Trophoblast cell (in vitro differentiated cells and primary cell): Measurements from ENCODE around the gene POPDC2. TPM values are rescaled to one million over a fixed set of nuclear protein-coding genes. Genes with fewer than 3 reads are reported as not detected.

Source experiments
- DNase-seq, 2 donors: peaks; one replicate each; pipeline ENCODE4 v3.0.0-alpha.2; 2016
- H2AFZ ChIP-seq: 2 replicates; pipeline ENCODE4 v1.6.1; 2013; ENCODE audit warnings: low read length, moderate library complexity, mild to moderate bottlenecking; ENCODE audit not compliant: insufficient read depth, poor library complexity
- H2AK5ac ChIP-seq: 2 replicates; pipeline ENCODE4 v1.6.1; 2013; ENCODE audit warnings: mild to moderate bottlenecking, low read length
- H2BK120ac ChIP-seq: 2 replicates; pipeline ENCODE4 v1.6.1; 2013; ENCODE audit warnings: low read length, mild to moderate bottlenecking, moderate library complexity; ENCODE audit not compliant: insufficient read depth, poor library complexity
- H2BK12ac ChIP-seq: 2 replicates; pipeline ENCODE4 v1.6.1; 2013; ENCODE audit warnings: mild to moderate bottlenecking, low read length, moderate library complexity
- H2BK5ac ChIP-seq: 2 replicates; pipeline ENCODE4 v1.6.1; 2013; ENCODE audit warnings: low read length, low read depth, moderate library complexity, mild to moderate bottlenecking; ENCODE audit not compliant: poor library complexity
- H3K14ac ChIP-seq: 2 replicates; pipeline ENCODE4 v1.6.1; 2013; ENCODE audit warnings: mild to moderate bottlenecking, low read length
- H3K18ac ChIP-seq: 2 replicates; pipeline ENCODE4 v1.6.1; 2013; ENCODE audit warnings: mild to moderate bottlenecking, low read length
- H3K23ac ChIP-seq: 2 replicates; pipeline ENCODE4 v1.6.1; 2013; ENCODE audit warnings: low read length
- H3K27ac ChIP-seq: 2 replicates; pipeline ENCODE4 v1.5.1; 2013; ENCODE audit warnings: low read depth, mild to moderate bottlenecking, inconsistent platforms, low read length, moderate library complexity
- H3K27me3 ChIP-seq: 2 replicates; pipeline ENCODE4 v1.6.1; 2013; ENCODE audit warnings: inconsistent platforms, mild to moderate bottlenecking, low read length, moderate library complexity; ENCODE audit not compliant: insufficient read depth
- H3K36me3 ChIP-seq, 2 experiments: 1 replicate in 1 of 2; 2 replicates in 1 of 2; pipeline ENCODE4 v1.6.1; 2013; ENCODE audit warnings: low read length in 2 of 2, mild to moderate bottlenecking in 2 of 2, moderate library complexity in 1 of 2; ENCODE audit not compliant: insufficient read depth in 2 of 2, control insufficient read depth in 1 of 2
- H3K4ac ChIP-seq: 2 replicates; pipeline ENCODE4 v1.6.1; 2013; ENCODE audit warnings: low read depth, mild to moderate bottlenecking, low read length, moderate library complexity
- H3K4me1 ChIP-seq, 2 experiments: 1 replicate in 1 of 2; 2 replicates in 1 of 2; pipeline ENCODE4 v1.6.1; 2013; ENCODE audit warnings: low read length in 2 of 2, mild to moderate bottlenecking in 2 of 2, moderate library complexity in 1 of 2; ENCODE audit not compliant: insufficient read depth in 2 of 2, control insufficient read depth in 1 of 2
- H3K4me2 ChIP-seq: 2 replicates; pipeline ENCODE4 v1.6.1; 2013; ENCODE audit warnings: inconsistent platforms, mild to moderate bottlenecking, low read length, moderate library complexity
- H3K4me3 ChIP-seq: 2 replicates; pipeline ENCODE4 v1.5.1; 2013; ENCODE audit warnings: mild to moderate bottlenecking, low read depth, low read length, inconsistent platforms
- H3K79me1 ChIP-seq: one replicate; pipeline ENCODE4 v1.6.1; 2013; ENCODE audit warnings: low read length
- H3K79me2 ChIP-seq: 2 replicates; pipeline ENCODE4 v1.6.1; 2013; ENCODE audit warnings: low read length, mild to moderate bottlenecking; ENCODE audit not compliant: control insufficient read depth, insufficient read depth, poor library complexity
- H3K9ac ChIP-seq: 2 replicates; pipeline ENCODE4 v1.6.1; 2013; ENCODE audit warnings: mild to moderate bottlenecking, low read length
- H3K9me3 ChIP-seq: 2 replicates; pipeline ENCODE4 v1.6.1; 2013; ENCODE audit warnings: low read depth, mild to moderate bottlenecking, control low read depth, inconsistent platforms, low read length; ENCODE audit not compliant: insufficient read depth
- H4K12ac ChIP-seq: 2 replicates; pipeline ENCODE4 v1.6.1; 2013; ENCODE audit warnings: low read depth, mild to moderate bottlenecking, low read length, moderate library complexity
- H4K8ac ChIP-seq: 2 replicates; pipeline ENCODE4 v1.6.1; 2013; ENCODE audit warnings: low read depth, mild to moderate bottlenecking, low read length, moderate library complexity
- H4K91ac ChIP-seq: one replicate; pipeline ENCODE4 v1.6.1; 2013; ENCODE audit warnings: low read depth, mild to moderate bottlenecking, low read length, moderate library complexity
- WGBS: extraction: QIAGEN DNeasy Blood & Tissue Kit; methylation state at CpG from one replicate; pipeline ENCODE4 v1.1.7; 2013; ENCODE audit warnings: missing lambda C conversion rate; ENCODE audit not compliant: insufficient read length, insufficient coverage; ENCODE audit errors: extremely low coverage; 5-methylcytosine and 5-hydroxymethylcytosine counted together
- polyA plus RNA-seq: library from polyadenylated mRNA; stranded (reverse); fragments of 200-250 nt; gene quantifications from 2 replicates; pipeline ENCODE4 v1.2.3, GENCODE V29; 2013

POPDC2 gene, protein sequence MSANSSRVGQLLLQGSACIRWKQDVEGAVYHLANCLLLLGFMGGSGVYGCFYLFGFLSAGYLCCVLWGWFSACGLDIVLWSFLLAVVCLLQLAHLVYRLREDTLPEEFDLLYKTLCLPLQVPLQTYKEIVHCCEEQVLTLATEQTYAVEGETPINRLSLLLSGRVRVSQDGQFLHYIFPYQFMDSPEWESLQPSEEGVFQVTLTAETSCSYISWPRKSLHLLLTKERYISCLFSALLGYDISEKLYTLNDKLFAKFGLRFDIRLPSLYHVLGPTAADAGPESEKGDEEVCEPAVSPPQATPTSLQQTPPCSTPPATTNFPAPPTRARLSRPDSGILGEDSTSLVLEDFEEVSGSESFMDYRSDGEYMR
- 22.8 and 25.3 TPM in 2 replicates for polyA plus RNA-seq

DNA sequence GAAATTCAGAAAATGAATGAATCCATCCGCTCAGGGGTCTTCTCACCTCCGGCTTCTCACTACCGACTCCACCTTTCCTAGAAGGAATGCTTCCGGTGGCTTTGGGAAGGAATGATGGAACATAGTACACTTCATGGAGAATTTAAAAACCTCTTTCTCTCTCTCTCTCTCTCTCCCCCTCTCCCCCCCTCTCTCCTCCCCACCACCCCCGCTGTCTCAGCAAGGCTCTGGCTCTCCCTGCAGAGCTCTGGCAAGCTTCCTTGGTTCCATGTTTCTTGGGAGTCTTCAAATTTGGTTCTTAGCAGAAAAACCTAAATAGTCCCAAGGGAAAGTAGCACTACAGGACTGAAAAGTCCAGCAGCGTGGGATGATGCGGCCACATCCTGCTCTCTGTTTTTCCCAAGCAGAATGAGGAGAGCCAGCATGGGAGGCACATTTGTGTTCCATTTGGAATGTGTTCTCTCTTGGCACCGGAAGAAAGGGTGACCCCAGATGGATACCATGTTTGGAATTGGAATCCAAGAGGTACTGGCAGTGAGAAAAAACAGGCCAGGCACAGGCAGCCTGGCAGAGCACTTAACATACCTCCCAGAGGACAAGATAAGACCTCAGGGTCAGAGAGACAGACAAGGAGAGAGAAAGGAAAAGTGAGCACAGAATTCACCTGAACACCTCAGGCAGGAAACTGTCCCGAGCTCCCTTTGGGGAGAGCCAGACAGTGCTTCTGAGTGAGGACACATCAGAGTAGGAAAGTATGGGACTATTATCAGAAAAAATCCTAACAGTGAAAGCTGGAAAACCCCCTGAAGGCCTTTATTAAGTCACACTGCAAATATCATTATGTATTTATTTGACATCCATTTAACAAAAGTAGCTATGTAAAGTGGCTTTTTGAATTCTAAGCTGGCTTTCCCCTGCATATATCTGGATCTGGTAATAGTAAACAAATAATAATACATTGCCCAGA, at the start of gene POPDC2:
POPDC2 (minus strand) TSS at position 116 of the 967 bp plus-strand sequence. CDS start 166 bp downstream, outside the sequence.
- H2BK12ac ChIP-seq: peak within 1 kb of the TSS; percentile 99
- peak within 1 kb of the TSS; percentile 42 for H3K4me2 ChIP-seq
- peak within 1 kb of the TSS; percentile 55 for H4K12ac ChIP-seq
- H3K36me3 ChIP-seq: peaks cover 0 to under 1% of the 10 kb centered on the region in 2 experiments
- no peak within 1 kb of the TSS for H3K23ac ChIP-seq
- peak within 1 kb of the TSS; percentile 97 for H4K8ac ChIP-seq
- H3K4me1 ChIP-seq: peaks cover 27 to 35% of the 10 kb centered on the region in 2 experiments
- H4K91ac ChIP-seq: peak within 1 kb of the TSS; percentile 100
- H3K14ac ChIP-seq: peak within 1 kb of the TSS; percentile 100
- H3K9me3 ChIP-seq: no peaks in the 10 kb centered on the region
- peak within 1 kb of the TSS; percentile 95 for H3K27ac ChIP-seq
- peak within 1 kb of the TSS; percentile 56 for H3K4me3 ChIP-seq
- H3K27me3 ChIP-seq: no peaks in the 10 kb centered on the region
- WGBS: no CpG with 5 or more reads among the region's 9 CpGs
- peak within 1 kb of the TSS; percentile 77 for H2AFZ ChIP-seq
- peak within 1 kb of the TSS; percentile 21 for H3K9ac ChIP-seq
- H3K18ac ChIP-seq: peak within 1 kb of the TSS; percentile 99
- H2AK5ac ChIP-seq: peak within 1 kb of the TSS; percentile 100
- H3K4ac ChIP-seq: peak within 1 kb of the TSS; percentile 98
- peak within 1 kb of the TSS; percentile 90 for H2BK5ac ChIP-seq
- peak within 1 kb of the TSS; percentile 97 for H2BK120ac ChIP-seq
- H3K79me1 ChIP-seq: peaks cover 44% of the 10 kb centered on the region
- peaks cover 17% of the 10 kb centered on the region for H3K79me2 ChIP-seq
- no peak for DNase-seq

DNA sequence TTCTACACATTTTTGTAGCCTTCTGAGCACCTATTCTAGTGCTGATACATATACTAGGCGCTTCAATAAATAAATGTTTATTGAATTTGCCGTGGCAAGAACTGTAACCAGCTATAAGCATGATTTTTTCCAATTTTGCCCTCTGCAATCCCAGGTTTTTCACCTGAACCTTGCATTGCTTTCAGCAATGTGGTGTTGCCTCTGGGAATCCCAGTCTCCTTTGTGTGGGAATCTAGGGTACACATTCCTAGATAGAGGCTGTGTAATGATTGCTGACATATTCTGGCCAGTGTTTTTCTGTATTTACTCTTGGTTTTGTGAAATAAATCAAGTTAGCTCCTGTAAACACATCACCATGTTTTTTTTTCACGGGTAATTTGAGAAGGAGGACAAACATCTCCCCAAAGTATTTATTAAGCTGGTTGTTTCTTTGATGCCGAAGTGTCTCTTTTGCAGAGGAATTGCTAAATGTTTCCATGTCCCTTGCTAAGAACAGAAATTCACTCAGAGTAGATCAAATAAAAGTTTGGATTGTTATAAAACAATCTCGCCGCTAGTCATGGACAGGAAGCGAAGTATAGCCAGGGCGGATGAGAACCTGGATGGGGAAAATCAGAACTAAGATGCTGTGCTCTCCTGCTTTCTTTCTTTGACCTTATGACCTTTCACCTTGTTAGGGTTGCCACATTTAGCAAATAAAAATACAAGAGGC, 43.6 kb upstream of the POPDC2 start:
- Histone ChIP-seq H3K4me1 (peaks cover 5% of the 10 kb centered on the region in 2 experiments), H4K8ac (no peak overlapping the region)

DNA sequence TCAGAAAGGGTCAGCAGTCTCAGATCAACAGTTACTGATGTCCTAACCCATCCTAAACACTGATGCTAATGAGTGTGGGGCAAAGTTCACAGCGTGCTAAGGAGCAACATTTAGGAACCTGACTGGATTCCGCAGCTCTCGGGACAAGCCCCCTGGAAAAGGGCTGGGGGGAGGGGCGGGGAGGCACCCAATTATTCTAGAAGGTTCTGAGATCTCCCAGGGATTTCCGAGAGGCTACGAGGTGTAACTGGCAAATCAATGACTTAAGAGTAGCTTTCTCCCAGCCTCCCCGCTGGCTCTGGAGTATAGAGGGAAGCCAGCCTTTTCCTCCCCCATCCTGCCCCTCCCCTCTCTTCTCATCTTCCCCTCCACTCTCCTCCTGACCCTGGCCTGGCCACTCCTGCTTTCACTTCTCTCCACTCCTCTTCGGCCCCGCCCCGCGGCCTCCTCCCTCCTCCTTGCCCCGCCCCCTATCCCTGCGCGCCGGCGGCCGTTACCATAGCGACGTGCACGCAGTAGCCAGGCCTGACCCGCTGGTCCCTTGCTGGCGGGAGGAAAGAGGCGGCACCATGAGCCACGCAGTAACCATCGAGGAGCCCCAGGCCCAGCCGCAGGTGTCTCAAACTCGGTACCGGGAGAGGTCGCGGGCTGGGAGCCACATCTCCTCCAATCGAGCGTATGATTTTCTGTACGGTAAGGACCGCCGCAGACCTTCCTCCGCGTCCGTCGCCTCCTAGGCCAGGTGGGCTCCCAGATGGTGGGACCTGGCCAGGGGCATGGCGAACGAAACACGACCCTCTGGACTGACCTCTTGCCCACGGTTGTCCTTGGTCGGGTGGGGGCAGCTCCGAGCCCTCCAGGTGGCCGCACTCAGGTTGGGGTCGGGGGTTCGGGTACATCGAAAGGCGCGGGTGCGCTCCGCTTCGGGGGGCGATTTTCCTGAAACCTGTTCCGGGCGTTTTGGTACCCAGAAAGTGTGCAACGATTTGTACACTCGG, 42.4 kb upstream of the POPDC2 start, which contains the start of gene CFAP91:
CFAP91 (plus strand) TSS at position 493 of the 998 bp plus-strand sequence; CDS start at position 570, 77 bp downstream.
- no peak within 1 kb of the TSS for H3K4ac ChIP-seq
- no peak within 1 kb of the TSS for H3K23ac ChIP-seq
- H3K79me1 ChIP-seq: no peaks in the 10 kb centered on the region
- no peaks in the 10 kb centered on the region for H3K79me2 ChIP-seq
- H3K14ac ChIP-seq: no peak within 1 kb of the TSS
- no peak within 1 kb of the TSS for H4K12ac ChIP-seq
- H3K4me2 ChIP-seq: peak within 1 kb of the TSS; percentile 66
- WGBS: no CpG with 5 or more reads among the region's 59 CpGs
- H2BK120ac ChIP-seq: no peak within 1 kb of the TSS
- H2AK5ac ChIP-seq: no peak within 1 kb of the TSS
- H3K27ac ChIP-seq: no peak within 1 kb of the TSS
- H2AFZ ChIP-seq: peak within 1 kb of the TSS; percentile 52
- H2BK12ac ChIP-seq: no peak within 1 kb of the TSS
- H3K9ac ChIP-seq: no peak within 1 kb of the TSS
- no peak within 1 kb of the TSS for H4K91ac ChIP-seq
- peaks cover 2% of the 10 kb centered on the region for H3K9me3 ChIP-seq
- H3K36me3 ChIP-seq: no peaks in the 10 kb centered on the region
- peaks cover 4% of the 10 kb centered on the region for H3K27me3 ChIP-seq
- H3K18ac ChIP-seq: no peak within 1 kb of the TSS
- H2BK5ac ChIP-seq: no peak within 1 kb of the TSS
- no peak within 1 kb of the TSS for H4K8ac ChIP-seq
- H3K4me1 ChIP-seq: peaks cover 5% of the 10 kb centered on the region in 2 experiments
- DNase-seq: peak; percentile 93 to 97
- H3K4me3 ChIP-seq: peak within 1 kb of the TSS; percentile 19

More for the DNA sequence above, 43.6 kb upstream of the POPDC2 start:
- no peak overlapping the region for H2BK12ac ChIP-seq
- H3K4me3 ChIP-seq: no peak overlapping the region
- no peak overlapping the region for H3K23ac ChIP-seq
- no peak overlapping the region for H2AK5ac ChIP-seq
- no peak overlapping the region for H2AFZ ChIP-seq
- H3K4ac ChIP-seq: no peak overlapping the region
- no peaks in the 10 kb centered on the region for H3K36me3 ChIP-seq
- no peak overlapping the region for H4K12ac ChIP-seq
- H3K18ac ChIP-seq: no peak overlapping the region
- WGBS: no CpG with 5 or more reads among the region's 8 CpGs
- no peak overlapping the region for H4K91ac ChIP-seq
- DNase-seq: no peak
- H3K79me1 ChIP-seq: no peaks in the 10 kb centered on the region
- H3K27ac ChIP-seq: no peak overlapping the region
- H2BK5ac ChIP-seq: no peak overlapping the region
- H3K79me2 ChIP-seq: no peaks in the 10 kb centered on the region
- H3K4me2 ChIP-seq: no peak overlapping the region
- no peak overlapping the region for H3K9ac ChIP-seq
- H3K27me3 ChIP-seq: peaks cover 4% of the 10 kb centered on the region
- H3K9me3 ChIP-seq: peaks cover 2% of the 10 kb centered on the region
- no peak overlapping the region for H3K14ac ChIP-seq
- H2BK120ac ChIP-seq: no peak overlapping the region
